Astrocyte (in vitro differentiated cells and primary cell): ENCODE measurements around the gene BZW1. TPM values are rescaled to one million over a fixed set of nuclear protein-coding genes. Genes with fewer than 3 reads are reported as not detected.

ENCODE experiments used
- DNase-seq: peaks from one replicate; pipeline ENCODE4 v3.0.0-alpha.2; 2010; ENCODE audit warnings: low read depth
- FAIRE-seq: peaks from 2 replicates; lab custom pipeline; 2011; peaks lifted over from hg19 to GRCh38; lab: Jason Lieb, UNC
- H2AFZ ChIP-seq: 2 replicates; pipeline ENCODE4 v1.6.0; 2012; ENCODE audit warnings: low read depth, low read length, inconsistent platforms
- H3K27ac ChIP-seq: 2 replicates; pipeline ENCODE4 v1.5.1; 2011; ENCODE audit warnings: low read depth, low read length, inconsistent platforms
- H3K27me3 ChIP-seq: 2 replicates; pipeline ENCODE4 v1.6.0; 2011; ENCODE audit warnings: low read length, inconsistent platforms; ENCODE audit not compliant: insufficient read depth
- H3K36me3 ChIP-seq: 2 replicates; pipeline ENCODE4 v1.5.1; 2011; ENCODE audit warnings: low read length, inconsistent platforms; ENCODE audit not compliant: insufficient read depth
- H3K4me1 ChIP-seq: 2 replicates; pipeline ENCODE4 v1.5.1; 2011; ENCODE audit warnings: low read length, inconsistent platforms; ENCODE audit not compliant: insufficient read depth
- H3K4me2 ChIP-seq: 2 replicates; pipeline ENCODE4 v1.6.0; 2012; ENCODE audit warnings: low read length, inconsistent platforms
- H3K4me3 ChIP-seq: 2 replicates; pipeline ENCODE4 v1.5.1; 2011; ENCODE audit warnings: low read depth, mild to moderate bottlenecking, low read length, inconsistent platforms; ENCODE audit not compliant: insufficient read depth
- H3K79me2 ChIP-seq: 2 replicates; pipeline ENCODE4 v1.6.0; 2012; ENCODE audit warnings: mild to moderate bottlenecking, low read length, inconsistent platforms; ENCODE audit not compliant: insufficient read depth
- H3K9ac ChIP-seq: 2 replicates; pipeline ENCODE4 v1.6.0; 2012; ENCODE audit warnings: mild to moderate bottlenecking, low read length, inconsistent platforms
- H3K9me3 ChIP-seq: 2 replicates; pipeline ENCODE4 v1.5.1; 2012; ENCODE audit warnings: low read depth, mild to moderate bottlenecking, low read length, inconsistent platforms; ENCODE audit not compliant: insufficient read depth
- H4K20me1 ChIP-seq: 2 replicates; pipeline ENCODE4 v1.6.0; 2012; ENCODE audit warnings: low read length, inconsistent platforms; ENCODE audit not compliant: insufficient read depth
- H3K27ac Mint-ChIP-seq: one replicate; pipeline ENCODE4 v1.8.0; 2021; ENCODE audit warnings: mild to moderate bottlenecking, mixed read lengths; ENCODE audit not compliant: unreplicated experiment
- H3K27me3 Mint-ChIP-seq: one replicate; pipeline ENCODE4 v1.8.0; 2021; ENCODE audit warnings: low read depth, mixed read lengths; ENCODE audit not compliant: unreplicated experiment
- H3K36me3 Mint-ChIP-seq: one replicate; pipeline ENCODE4 v1.8.0; 2021; ENCODE audit warnings: low read depth, mixed read lengths; ENCODE audit not compliant: unreplicated experiment
- H3K4me1 Mint-ChIP-seq: one replicate; pipeline ENCODE4 v1.8.0; 2021; ENCODE audit warnings: low read depth, mixed read lengths; ENCODE audit not compliant: unreplicated experiment
- H3K4me3 Mint-ChIP-seq: one replicate; pipeline ENCODE4 v1.8.0; 2021; ENCODE audit warnings: mild to moderate bottlenecking, moderate library complexity, mixed read lengths; ENCODE audit not compliant: unreplicated experiment
- H3K9me3 Mint-ChIP-seq: one replicate; pipeline ENCODE4 v1.8.0; 2021; ENCODE audit warnings: mild to moderate bottlenecking, mixed read lengths; ENCODE audit not compliant: unreplicated experiment
- EZH2 ChIP-seq: IDR thresholded peaks from 2 replicates; pipeline ENCODE4 v1.6.1; 2012; ENCODE audit warnings: mild to moderate bottlenecking, low read length, inconsistent platforms; ENCODE audit not compliant: insufficient read depth
- total RNA-seq: library from RNA; stranded (reverse); gene quantifications from 2 replicates; pipeline ENCODE4 v1.2.1, GENCODE V29; 2021
- TF ChIP-seq, protein P1 (sequence below): IDR thresholded peaks from 2 replicates; pipeline ENCODE4 v1.5.1; 2011; ENCODE audit warnings: low read depth, mild to moderate bottlenecking, inconsistent platforms, low read length, moderate library complexity; ENCODE audit not compliant: insufficient read depth

Gene BZW1
- total RNA-seq, 1 donor from 2014 or later: 322 TPM

DNA sequence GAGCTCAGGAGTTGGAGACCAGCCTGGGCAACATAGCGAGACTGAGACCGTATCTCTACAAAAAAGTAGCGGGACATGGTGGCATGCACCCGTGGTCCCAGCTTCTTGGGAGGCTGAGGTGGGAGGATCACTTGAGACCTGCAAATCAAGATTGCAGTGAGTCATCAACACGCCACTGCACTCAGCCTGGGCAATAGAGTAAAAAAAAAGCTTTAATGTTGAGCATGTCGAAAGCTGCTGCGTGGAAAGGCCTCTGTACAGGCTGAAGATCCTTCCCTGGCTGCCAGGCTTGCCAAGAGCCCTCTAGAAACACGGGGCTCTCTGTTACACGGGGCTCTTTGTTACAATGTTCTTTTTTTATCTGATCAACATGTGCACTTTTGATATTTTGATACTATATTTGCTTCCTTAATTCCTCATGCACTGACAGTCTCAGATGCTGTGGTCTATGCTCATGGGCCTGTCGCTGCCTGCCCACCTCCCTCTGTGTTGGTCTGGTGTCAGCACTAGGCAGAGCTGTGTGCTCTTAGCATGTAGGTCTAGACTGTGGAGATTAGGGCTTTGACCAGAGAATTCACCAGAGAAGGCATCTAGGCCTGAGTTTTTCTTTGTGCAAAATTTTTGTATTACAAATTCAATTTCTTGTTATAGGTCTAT is 34.1 kb downstream of the BZW1 start:
- Histone ChIP-seq H4K20me1 (peaks cover 5% of the 10 kb centered on the region), H3K4me3 (no peak overlapping the region), H3K79me2 (no peaks in the 10 kb centered on the region), H2AFZ (no peak overlapping the region), H3K27me3 (no peaks in the 10 kb centered on the region), H3K27ac (no peak overlapping the region), H3K36me3 (peaks cover 1% of the 10 kb centered on the region), H3K9me3 (no peaks in the 10 kb centered on the region), H3K9ac (no peak overlapping the region), H3K4me2 (no peak overlapping the region), H3K4me1 (no peaks in the 10 kb centered on the region)
- no peak for DNase-seq
- Mint-ChIP-seq H3K9me3 (peaks cover 1% of the 10 kb centered on the region), H3K4me3 (no peak overlapping the region), H3K27ac (no peak overlapping the region), H3K36me3 (peaks cover 11% of the 10 kb centered on the region), H3K4me1 (no peaks in the 10 kb centered on the region), H3K27me3 (no peaks in the 10 kb centered on the region)
- FAIRE-seq: no peak
- TF ChIP-seq, protein P1, sequence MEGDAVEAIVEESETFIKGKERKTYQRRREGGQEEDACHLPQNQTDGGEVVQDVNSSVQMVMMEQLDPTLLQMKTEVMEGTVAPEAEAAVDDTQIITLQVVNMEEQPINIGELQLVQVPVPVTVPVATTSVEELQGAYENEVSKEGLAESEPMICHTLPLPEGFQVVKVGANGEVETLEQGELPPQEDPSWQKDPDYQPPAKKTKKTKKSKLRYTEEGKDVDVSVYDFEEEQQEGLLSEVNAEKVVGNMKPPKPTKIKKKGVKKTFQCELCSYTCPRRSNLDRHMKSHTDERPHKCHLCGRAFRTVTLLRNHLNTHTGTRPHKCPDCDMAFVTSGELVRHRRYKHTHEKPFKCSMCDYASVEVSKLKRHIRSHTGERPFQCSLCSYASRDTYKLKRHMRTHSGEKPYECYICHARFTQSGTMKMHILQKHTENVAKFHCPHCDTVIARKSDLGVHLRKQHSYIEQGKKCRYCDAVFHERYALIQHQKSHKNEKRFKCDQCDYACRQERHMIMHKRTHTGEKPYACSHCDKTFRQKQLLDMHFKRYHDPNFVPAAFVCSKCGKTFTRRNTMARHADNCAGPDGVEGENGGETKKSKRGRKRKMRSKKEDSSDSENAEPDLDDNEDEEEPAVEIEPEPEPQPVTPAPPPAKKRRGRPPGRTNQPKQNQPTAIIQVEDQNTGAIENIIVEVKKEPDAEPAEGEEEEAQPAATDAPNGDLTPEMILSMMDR: no peak
- TF ChIP-seq EZH2: no peak

DNA sequence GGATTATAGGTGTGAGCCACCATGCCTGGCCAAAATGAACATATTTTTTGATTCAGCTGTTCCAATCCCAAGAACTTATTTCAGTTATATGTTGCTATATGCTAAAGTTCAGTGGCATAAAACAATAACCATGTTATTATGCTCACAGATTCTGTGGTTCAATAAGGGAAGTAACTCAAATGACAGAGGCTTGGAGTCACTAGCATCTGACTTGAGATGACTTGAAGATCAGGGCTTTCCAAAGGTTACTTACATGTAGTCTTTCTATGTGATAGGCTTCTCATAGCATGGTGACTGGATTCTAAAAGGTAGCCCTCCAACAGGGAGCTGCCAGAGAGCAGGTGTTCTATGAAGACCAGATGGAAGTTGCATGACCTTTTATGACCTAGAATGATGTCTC is 35.6 kb downstream of the BZW1 start:
- H3K4me3 ChIP-seq: no peak overlapping the region
- H3K27ac ChIP-seq: no peak overlapping the region
- DNase-seq: no peak
- H4K20me1 ChIP-seq: peaks cover 20% of the 10 kb centered on the region
- H3K36me3 Mint-ChIP-seq: peaks cover 15% of the 10 kb centered on the region
- no peaks in the 10 kb centered on the region for H3K4me1 Mint-ChIP-seq
- no peak overlapping the region for H3K4me2 ChIP-seq
- H3K27me3 Mint-ChIP-seq: no peaks in the 10 kb centered on the region
- no peak overlapping the region for H3K27ac Mint-ChIP-seq
- H3K4me3 Mint-ChIP-seq: no peak overlapping the region
- H3K36me3 ChIP-seq: peaks cover 16% of the 10 kb centered on the region
- H3K27me3 ChIP-seq: no peaks in the 10 kb centered on the region
- H2AFZ ChIP-seq: no peak overlapping the region
- H3K79me2 ChIP-seq: no peaks in the 10 kb centered on the region
- no peaks in the 10 kb centered on the region for H3K4me1 ChIP-seq
- H3K9ac ChIP-seq: no peak overlapping the region
- H3K9me3 ChIP-seq: no peaks in the 10 kb centered on the region
- FAIRE-seq: no peak
- TF ChIP-seq, protein P1: no peak
- TF ChIP-seq EZH2: no peak
- H3K9me3 Mint-ChIP-seq: peaks cover 1% of the 10 kb centered on the region

DNA sequence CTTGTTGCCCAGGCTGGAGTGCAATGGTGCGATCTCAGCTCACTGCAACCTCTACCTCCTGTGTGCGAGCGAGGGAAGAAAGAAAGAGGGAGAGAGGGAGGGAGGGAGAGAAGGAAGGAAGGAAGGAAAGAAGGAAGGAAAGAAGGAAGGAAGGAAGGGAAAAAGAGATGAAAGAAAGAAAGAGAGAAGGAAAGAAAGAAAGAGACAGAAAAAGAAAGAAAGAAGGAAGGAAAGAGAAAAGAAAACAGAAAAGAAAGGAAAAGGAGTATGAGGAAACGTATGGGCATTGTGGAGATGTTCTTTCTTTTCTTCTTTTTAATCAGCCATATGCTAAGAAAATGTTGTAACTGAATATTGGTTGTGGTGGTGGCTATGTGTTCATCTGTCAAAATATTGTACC is 36.2 kb downstream of the BZW1 start:
- H3K27ac Mint-ChIP-seq: no peak overlapping the region
- Histone ChIP-seq H3K9me3 (no peaks in the 10 kb centered on the region), H3K4me3 (no peak overlapping the region), H3K27ac (no peak overlapping the region), H3K36me3 (peaks cover 23% of the 10 kb centered on the region), H3K9ac (no peak overlapping the region), H3K27me3 (no peaks in the 10 kb centered on the region), H3K79me2 (no peaks in the 10 kb centered on the region), H2AFZ (no peak overlapping the region), H4K20me1 (peaks cover 27% of the 10 kb centered on the region), H3K4me2 (no peak overlapping the region), H3K4me1 (no peaks in the 10 kb centered on the region)
- H3K4me3 Mint-ChIP-seq: no peak overlapping the region
- TF ChIP-seq, protein P1: no peak
- no peak for TF ChIP-seq EZH2
- no peaks in the 10 kb centered on the region for H3K27me3 Mint-ChIP-seq
- peaks cover 17% of the 10 kb centered on the region for H3K36me3 Mint-ChIP-seq
- peaks cover 1% of the 10 kb centered on the region for H3K9me3 Mint-ChIP-seq
- FAIRE-seq: no peak
- no peak for DNase-seq
- no peaks in the 10 kb centered on the region for H3K4me1 Mint-ChIP-seq
